RWPE2 (cell line): ENCODE results near the gene HADHA.

ENCODE experiments used
- ATAC-seq: fragments of 200-7000 bp; cut with Tn5 transposase; 3 replicates; pipeline ENCODE4 v1.9.1; 2021; ENCODE audit warnings: low read depth
- DNase-seq: peaks from one replicate; pipeline ENCODE4 v3.0.0-alpha.2; 2020; ENCODE audit warnings: low spot score
- H3K27ac ChIP-seq: fragments of 450-650 bp; 2 replicates; pipeline ENCODE4 v1.5.1; 2017; ENCODE audit warnings: mild to moderate bottlenecking; ENCODE audit not compliant: poor library complexity, severe bottlenecking
- H3K27me3 ChIP-seq: fragments of 250-450 bp; sonication (Bioruptor Pico); 2 replicates; pipeline ENCODE4 v1.5.1; 2021; ENCODE audit warnings: mild to moderate bottlenecking, moderate library complexity; ENCODE audit not compliant: insufficient read depth, poor library complexity, severe bottlenecking
- H3K36me3 ChIP-seq: fragments of 250-450 bp; sonication (Bioruptor Pico); 2 replicates; pipeline ENCODE4 v1.5.1; 2020; ENCODE audit warnings: low read depth, mild to moderate bottlenecking, moderate library complexity
- H3K4me1 ChIP-seq: fragments of 250-450 bp; sonication (Bioruptor Pico); 2 replicates; pipeline ENCODE4 v1.5.1; 2021; ENCODE audit warnings: mild to moderate bottlenecking, moderate library complexity; ENCODE audit not compliant: insufficient read depth, poor library complexity, severe bottlenecking
- H3K4me3 ChIP-seq: fragments of 250-450 bp; sonication (Bioruptor Pico); 2 replicates; pipeline ENCODE4 v1.5.1; 2021; ENCODE audit warnings: mild to moderate bottlenecking, moderate library complexity; ENCODE audit not compliant: severe bottlenecking
- H3K9me3 ChIP-seq: fragments of 250-450 bp; sonication (Bioruptor Pico); 2 replicates; pipeline ENCODE4 v1.5.1; 2021; ENCODE audit warnings: mild to moderate bottlenecking, moderate library complexity; ENCODE audit not compliant: severe bottlenecking
- CTCF ChIP-seq: fragments of 450-650 bp; IDR thresholded peaks from one replicate; pipeline ENCODE4 v1.5.1; 2017; ENCODE audit warnings: mild to moderate bottlenecking, moderate library complexity; ENCODE audit not compliant: poor library complexity, severe bottlenecking

HADHA gene

DNA sequence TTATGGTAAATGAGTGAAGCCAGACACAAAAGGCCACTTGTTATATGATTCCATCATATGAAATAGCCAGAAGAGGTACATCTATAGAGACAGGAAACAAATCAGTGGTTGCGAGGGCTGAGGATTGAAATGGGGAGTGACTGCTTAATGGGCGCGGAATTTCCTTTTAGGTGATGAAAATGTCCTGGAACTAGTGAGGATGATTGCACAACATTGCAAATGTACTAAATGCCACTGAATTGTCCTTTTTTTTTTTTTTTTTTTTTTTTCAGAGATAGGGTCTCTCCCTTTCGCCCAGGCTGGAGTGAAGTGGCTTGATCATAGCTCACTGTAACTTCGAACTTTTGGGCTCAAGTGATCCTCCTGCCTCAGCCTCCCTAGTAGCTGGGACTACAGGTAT lies 86.9 kb downstream of the HADHA start:
- DNase-seq (no peak), ATAC-seq (no peak)
- Histone ChIP-seq H3K27ac (no peak overlapping the region), H3K27me3 (no peaks in the 10 kb centered on the region), H3K36me3 (no peaks in the 10 kb centered on the region), H3K9me3 (peaks cover 3% of the 10 kb centered on the region), H3K4me1 (no peaks in the 10 kb centered on the region), H3K4me3 (no peak overlapping the region)
- TF ChIP-seq CTCF, result no peak

- TF ChIP-seq CTCF, result no peak
- no peaks in the 10 kb centered on the region for H3K4me1 ChIP-seq
- ATAC-seq, result no peak
- H3K27ac ChIP-seq, result no peak overlapping the region
- no peaks in the 10 kb centered on the region for H3K27me3 ChIP-seq
- H3K4me3 ChIP-seq, result no peak overlapping the region
- peaks cover 3% of the 10 kb centered on the region for H3K9me3 ChIP-seq
- no peak for DNase-seq
- H3K36me3 ChIP-seq, result no peaks in the 10 kb centered on the region
Measured at GRCh38 chr2:26150243-26150642, 94.2 kb downstream of the HADHA start.

DNA sequence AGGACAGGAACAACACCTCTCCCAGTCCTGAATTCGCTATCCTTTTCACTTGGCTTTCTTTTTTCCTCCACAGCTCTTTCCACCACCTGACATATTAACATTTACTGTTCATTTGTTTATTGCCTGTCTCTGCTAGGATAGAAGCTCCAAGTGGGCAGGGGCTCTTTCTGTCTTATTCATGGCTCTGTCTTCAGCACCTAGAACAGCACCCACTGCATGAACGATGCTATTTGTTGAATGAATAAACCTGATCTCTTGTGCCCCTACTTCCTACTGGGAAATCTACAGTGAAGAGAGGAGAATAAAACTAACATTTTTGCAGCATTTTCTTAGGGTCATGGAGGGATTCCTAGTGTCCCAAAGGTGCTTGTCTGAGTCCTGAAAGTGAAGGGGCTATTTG lies 95.9 kb downstream of the HADHA start:
- H3K4me1 ChIP-seq, result no peaks in the 10 kb centered on the region
- no peaks in the 10 kb centered on the region for H3K27me3 ChIP-seq
- no peak overlapping the region for H3K4me3 ChIP-seq
- ATAC-seq (peak; percentile 42; the same call in 1 of the 3 replicates), DNase-seq (no peak)
- no peaks in the 10 kb centered on the region for H3K36me3 ChIP-seq
- H3K9me3 ChIP-seq, result no peaks in the 10 kb centered on the region
- no peak for TF ChIP-seq CTCF
- no peak overlapping the region for H3K27ac ChIP-seq

- peak; percentile 53; the same call in 2 of the 3 replicates for ATAC-seq
- DNase-seq, result no peak
- H3K4me1 ChIP-seq, result no peaks in the 10 kb centered on the region
- H3K27me3 ChIP-seq, result no peaks in the 10 kb centered on the region
- no peaks in the 10 kb centered on the region for H3K36me3 ChIP-seq
- TF ChIP-seq CTCF, result peak; percentile 88
- no peak overlapping the region for H3K4me3 ChIP-seq
- H3K27ac ChIP-seq, result no peak overlapping the region
- no peaks in the 10 kb centered on the region for H3K9me3 ChIP-seq
Measured at GRCh38 chr2:26144953-26145680, 99.3 kb downstream of the HADHA start.

DNA sequence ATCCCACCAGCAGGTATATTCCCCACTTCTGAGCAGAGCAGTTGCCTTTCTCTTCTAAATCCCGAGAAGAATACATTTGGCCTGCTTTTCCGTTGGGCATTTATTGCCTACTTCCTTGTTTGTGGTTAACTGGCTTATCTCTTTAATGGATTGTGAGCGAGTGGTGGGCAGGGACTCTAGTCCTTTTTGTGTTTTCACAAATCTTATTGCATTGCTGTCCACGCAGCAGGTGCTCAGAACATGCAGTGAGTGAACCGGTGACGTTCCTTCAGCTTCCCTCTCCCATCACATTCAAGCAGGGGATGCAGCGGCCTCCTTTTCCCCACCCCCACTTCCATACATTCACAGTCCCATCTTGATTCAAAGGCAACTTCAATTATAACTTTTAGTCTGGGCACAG lies 100.4 kb downstream of the HADHA start:
- H3K4me1 ChIP-seq, result no peaks in the 10 kb centered on the region
- no peaks in the 10 kb centered on the region for H3K27me3 ChIP-seq
- no peak for ATAC-seq
- no peak for TF ChIP-seq CTCF
- no peaks in the 10 kb centered on the region for H3K9me3 ChIP-seq
- H3K36me3 ChIP-seq, result no peaks in the 10 kb centered on the region
- no peak overlapping the region for H3K27ac ChIP-seq
- DNase-seq, result no peak
- H3K4me3 ChIP-seq, result no peak overlapping the region
